HG03442 (cell line): Measurements from ENCODE around the gene CMBL.
A peak's percentile ranks its signal among the peaks of the same experiment; 100 is the strongest.
"Not testable (repeated sequence)": the region's sequence is repeated elsewhere in the genome, so short reads cannot be mapped to it uniquely, and the experiment has no call there.

Source experiments
- ATAC-seq: cut with Tn5 transposase; IDR thresholded peaks from one replicate; pipeline ENCODE4 v1.9.1; 2021; ENCODE audit warnings: mild to moderate bottlenecking, moderate library complexity; ENCODE audit not compliant: unreplicated experiment

The CMBL gene

DNA sequence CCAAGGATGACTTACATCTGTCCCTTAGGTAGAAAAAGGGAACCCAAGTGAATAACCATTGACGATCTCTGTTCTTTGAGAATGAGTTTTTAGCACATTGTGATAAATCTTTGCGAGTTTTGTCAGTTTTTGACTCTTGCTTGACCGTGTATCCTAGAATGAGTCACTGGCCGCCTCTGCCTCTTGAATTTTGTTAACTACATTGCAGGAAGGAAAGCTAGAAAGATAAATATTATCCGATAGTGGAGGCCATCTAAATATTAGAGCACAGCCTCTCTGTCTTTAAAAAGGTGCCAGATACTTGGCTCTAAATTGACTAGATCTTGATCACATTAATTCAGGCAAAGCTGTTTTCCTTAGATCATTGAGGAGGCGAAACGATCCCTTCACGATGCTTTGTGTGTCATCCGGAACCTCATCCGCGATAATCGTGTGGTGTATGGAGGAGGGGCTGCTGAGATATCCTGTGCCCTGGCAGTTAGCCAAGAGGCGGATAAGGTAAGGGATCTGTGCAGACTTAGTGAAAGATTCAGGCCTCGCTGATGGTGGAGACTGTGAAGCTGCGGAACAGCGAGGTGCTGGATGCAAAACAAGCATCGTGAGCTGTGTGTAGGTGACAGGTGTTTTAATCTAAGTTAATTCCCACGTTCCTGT, 45.5 kb downstream of the CMBL start:
- ATAC-seq, result no peak

DNA sequence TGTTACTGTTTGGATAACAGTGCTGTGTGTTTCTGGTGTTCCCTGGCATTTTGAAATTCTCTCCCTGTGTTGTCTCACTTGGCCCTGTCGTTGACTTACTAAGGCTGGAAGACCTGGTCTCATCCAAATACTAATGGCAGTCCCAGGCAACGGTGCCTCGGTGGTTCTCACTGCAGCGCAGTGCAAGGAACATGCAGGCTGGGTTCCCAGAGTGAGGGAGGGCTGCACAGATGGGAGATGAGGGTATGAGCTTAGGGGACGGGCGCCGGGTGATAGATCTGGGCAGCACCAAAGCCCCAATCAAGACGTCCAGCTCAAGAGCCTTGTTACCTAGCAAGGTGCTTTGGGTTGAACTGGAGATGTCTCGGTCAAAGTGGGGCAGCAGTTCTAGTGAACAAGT, 46.6 kb downstream of the CMBL start:
- no peak for ATAC-seq

DNA sequence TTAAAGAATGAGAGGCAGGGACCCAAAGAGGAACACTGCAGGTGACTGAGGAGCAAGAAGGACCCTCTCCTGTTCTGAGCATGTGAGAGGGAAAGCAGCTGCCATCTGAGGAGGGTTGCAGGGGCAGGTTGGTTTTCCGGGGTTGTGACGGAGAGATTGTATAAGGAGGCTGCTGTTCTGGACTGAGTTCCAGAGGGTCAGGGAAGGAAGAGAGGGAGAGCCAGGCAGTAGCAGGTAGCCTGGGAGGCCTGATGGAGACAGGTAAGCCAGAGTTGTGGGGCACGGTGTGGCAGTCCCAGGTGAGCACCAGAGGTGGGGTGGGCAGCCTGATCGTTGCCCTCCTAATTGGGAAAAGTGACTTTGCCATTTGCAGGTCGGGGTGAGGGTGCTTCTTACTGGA, 47.8 kb downstream of the CMBL start:
- ATAC-seq, result no peak

DNA sequence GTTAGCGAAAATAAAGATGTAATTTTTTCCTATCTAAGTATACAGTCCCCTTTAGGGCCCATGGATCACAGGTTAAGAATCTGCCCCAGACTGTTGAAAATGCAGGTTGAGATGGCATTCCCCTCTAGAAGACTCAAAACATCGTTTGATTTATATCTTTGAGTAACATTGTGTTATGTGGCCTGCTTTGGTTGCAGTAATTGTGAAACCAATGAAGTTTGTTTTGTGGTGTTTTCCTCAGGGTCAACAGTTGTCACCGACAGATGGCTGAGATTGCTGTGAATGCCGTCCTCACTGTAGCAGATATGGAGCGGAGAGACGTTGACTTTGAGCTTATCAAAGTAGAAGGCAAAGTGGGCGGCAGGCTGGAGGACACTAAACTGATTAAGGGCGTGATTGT, 49.8 kb downstream of the CMBL start:
- no peak for ATAC-seq

DNA sequence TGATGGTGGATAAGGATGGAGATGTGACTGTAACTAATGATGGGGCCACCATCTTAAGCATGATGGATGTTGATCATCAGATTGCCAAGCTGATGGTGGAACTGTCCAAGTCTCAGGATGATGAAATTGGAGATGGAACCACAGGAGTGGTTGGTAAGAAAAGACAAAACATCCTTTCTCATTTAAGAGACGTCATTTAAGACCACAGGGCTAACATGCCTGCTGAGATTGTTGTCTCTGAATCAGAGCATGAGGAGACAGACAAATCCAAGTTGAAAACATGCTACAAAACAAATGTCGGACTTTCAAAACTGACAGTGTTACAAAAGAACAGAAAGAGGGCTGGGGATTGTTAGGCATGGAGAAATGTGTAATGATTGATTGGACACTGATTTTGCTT, 53.0 kb downstream of the CMBL start:
- ATAC-seq, result no peak

DNA sequence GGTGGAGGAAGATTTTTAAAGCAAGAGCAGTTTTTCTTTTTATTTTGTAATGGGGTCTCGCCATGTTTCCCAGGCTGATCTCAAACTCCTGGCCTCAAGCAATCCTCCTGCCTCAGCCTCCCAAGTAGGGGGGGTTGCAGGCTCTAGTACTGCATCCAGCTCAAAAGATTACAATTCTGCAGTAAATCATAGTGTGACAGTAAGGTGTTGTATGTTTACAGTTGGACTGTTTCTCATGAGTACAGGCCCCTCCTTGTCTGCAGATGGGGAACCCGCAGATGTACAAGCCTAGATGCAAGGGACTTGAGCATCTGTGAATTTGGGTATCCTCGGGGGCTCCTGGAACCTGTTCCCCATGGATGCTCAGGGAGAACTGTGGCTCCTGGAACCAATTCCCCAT, 54.3 kb downstream of the CMBL start:
- ATAC-seq, result no peak

DNA sequence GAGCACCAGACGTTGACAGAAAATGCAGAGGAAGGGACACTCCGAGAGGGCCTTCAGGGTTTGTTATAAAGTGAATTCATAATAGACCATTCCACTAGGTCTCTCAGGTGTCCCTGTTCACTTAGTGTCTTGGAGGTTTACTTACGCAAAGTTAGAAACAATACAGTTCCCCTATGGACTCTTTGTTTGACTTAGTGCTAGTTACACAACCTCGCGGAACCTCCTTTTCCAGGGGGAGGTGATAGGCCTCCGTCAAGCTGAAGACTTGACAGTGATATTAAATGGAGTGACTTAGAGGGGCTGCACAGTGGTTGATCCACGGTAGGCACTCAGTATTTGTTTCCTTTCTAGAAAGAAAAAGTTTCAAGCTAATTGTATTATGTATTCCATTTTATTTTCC, 56.3 kb downstream of the CMBL start:
- no peak for ATAC-seq

DNA sequence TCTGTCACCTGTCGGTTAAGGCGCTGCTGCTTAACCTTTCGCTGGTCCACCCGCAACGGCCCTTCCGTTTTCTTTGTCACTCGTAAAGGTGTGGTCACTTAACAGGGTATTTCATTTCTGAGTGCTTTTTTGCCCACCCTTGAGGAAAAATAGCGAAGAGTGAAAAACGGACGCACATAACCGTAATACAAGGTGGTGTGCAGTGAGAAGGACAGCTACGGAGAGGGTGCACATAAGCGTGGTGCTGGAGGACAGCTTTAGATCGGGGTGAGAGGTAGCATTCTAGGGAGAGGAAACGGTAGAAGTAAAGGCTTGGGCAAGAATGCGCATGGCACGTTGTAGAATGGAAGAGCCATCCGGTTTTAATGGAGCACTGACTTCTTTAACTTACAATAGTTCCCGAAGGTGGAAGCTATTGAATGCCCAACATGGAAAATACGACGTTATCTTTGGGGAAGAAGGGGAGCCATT, 56.9 kb downstream of the CMBL start:
- ATAC-seq, result no peak

DNA sequence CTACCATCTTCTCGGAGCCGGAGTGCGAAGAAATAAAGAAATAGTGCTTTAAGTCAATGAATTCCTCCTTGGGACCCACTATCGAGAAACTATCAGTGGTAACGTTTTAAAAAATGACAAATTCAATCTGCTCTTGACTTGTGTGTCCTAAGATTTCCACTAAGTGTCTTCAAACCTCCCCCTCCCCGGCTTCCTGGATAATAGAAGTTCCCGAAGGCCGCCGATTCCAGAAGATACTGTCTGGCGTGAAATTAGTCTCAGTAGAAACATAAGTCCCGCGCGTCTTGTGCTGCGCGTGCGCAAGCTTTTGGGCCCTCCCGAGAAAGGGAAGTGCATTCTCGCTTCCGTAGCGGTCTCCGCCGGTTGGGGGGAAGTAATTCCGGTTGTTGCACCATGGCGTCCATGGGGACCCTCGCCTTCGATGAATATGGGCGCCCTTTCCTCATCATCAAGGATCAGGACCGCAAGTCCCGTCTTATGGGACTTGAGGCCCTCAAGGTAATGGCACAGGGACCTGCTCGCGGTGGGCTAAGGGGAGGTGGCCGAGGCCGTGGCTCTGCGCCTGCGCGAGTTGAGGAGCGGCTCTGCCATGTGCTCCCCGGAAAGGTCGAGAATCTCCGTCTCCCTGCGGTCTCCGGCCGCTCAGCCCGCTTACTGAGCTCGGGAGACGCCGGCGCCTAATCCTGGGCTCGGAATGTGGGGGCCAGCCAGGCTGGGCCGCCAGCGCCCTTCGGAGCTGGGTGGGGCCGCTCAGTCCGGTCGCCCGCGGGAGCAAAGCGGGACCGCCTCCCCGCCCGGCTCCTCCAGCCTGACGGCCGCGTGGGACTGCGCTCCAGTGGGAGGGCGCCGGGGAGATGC, 57.5 kb downstream of the CMBL start, which contains the start of gene CCT5:
Gene CCT5 (plus strand): TSS at position 333 of the 858 bp plus-strand sequence. CDS start 61 bp downstream, at position 394.
- peak; percentile 77 for ATAC-seq

DNA sequence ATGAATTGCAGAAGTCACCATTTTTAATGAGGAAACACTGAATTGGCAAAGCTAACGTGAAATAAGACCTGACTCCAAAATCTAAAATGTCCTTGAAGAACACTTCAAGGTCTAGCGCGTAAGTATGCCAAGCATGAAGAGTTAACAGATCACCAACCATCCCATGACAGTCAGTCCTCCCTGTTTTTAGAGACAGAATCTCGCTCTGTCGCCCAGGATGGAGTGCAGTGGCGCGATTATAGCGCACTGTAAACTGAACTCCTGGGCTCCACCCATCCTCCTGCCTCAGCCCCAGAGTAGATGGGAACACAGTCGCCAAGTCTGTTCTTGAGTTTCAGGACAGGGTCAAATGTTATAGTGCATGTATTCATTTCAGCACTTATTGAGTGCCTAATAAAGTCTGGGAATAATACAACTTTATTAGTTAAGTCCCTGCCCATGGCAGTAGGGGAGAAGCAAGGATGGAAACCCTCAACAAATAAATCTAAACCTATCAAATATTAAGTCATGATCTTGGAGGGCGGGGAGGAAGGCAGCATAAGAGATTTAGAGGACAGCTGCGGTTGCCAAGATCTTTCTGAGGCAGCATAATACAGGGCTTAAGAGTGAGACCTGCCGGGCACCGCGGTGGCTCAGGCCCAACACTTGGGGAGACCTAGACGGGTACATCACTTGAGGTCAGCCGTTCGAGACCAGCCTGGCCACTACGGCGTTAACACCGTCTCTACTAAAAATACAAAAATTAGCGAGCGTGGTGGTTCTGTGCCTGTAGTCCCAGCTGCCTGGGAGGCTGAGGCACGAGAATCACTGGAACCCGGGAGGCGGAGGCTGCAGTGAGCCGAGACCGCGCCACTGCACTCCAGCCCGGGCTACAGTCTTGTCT, 59.1 kb downstream of the CMBL start:
- ATAC-seq, result peak; percentile 1

DNA sequence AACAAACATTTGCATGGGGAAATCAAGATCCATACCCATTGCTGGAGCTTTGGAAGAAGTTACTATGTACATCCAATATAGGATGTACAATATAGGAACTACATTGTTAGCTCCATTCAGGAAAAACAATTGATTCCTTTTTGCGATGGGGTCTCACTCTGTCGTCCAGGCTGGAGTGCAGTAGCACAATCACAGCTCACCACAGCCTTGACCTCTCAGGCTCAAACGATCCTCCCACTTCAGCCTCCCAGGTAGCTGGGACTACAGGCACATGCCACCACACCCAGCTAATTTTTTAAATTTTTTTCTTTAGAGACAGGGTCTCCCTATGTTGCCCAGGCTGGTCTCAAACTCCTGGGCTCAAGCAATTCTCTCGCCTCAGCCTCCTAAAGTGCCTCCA, 60.5 kb downstream of the CMBL start:
- not testable (repeated sequence) for ATAC-seq

DNA sequence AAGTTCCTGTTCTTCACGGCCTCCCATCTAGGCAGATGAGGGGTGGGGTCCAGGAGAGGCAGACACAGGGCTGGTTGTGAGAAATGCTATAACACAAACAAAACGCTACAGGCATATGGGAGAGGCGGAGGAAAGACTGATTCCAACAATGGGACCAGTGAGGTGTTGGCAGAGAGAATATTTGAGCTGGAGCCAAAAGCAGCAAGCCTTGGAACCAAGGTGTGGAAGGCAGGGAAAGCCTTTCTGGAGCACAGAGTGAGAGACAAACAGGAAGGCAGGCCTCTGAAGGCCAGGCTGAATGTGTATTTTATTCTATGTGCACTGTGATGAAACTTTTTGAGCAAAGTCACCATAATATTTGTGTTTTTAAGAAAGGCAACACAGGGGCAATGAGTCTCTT, 60.9 kb downstream of the CMBL start:
- ATAC-seq, result no peak

DNA sequence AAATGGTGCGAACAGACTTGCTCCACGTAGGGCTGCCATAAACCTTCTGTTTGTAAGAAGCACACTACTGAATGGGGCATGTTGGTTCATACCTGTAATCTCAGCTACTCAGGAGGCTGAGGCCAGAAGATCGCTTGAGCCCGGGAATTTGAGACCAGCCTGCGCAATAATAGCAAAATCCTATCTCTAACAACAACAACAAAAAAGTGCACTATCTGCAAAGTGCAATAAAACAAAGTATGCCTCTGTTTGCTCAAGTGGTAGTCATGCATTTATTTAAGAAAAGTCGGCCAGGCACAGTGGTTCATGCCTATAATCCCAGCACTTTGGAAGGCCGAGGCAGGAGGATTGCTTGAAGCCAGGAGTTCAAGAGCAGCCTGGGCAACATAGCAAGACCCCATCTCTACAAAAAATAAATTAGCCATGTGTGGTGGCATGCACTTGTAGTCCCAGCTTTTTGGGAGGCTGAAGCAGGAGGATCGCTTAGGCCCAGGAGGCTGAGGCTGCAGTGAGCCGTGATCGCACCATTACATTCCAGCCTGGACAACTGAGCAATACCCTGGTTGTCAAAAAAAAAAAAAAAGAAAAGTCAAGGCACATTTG, 63.3 kb downstream of the CMBL start:
- no peak for ATAC-seq

DNA sequence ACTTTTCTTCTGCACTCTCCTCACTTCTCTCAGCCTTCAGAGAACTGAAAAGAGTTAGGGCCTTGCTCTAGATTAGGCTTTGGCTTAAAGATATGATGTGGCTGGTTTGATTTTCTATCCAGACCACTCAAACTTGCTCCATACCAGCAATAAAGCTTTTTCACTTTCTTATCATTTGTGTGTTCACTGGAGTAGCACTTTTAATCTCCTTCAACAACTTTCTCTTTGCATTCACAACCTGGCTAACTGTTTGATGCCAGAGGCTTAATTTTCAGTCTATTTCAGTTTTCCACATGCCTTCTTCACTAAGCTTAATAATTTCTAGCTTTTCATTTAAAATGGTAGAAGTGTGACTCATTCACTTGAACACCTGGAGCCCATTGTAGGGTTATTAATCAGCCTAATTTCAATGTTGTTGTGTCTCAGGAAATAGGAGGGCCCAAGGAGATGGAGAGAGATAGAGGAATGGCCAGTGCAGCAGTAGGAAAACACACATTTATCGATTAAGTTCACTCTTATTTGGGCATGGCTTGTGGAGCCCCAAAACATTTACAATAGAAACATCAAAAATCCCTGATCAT, 64.0 kb downstream of the CMBL start:
- no peak for ATAC-seq

DNA sequence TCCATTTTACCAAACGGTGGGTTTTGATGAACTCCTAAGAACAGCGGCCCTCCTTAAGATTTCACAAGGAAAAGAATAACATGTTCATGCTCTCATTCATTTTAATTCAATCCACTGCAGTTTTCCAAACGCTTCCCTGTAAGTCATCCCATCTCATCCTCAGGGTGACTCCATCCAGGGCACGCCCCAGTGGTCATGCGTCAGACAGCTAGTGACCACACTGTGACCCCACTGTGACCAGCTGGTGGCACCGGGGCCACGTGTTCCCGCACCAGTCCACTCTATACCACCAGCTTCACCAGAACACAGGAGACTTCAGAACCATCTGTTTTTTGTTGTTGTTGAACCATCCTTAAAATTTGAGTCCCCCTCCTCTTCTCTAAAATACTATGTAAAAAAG, 72.4 kb downstream of the CMBL start:
- no peak for ATAC-seq

DNA sequence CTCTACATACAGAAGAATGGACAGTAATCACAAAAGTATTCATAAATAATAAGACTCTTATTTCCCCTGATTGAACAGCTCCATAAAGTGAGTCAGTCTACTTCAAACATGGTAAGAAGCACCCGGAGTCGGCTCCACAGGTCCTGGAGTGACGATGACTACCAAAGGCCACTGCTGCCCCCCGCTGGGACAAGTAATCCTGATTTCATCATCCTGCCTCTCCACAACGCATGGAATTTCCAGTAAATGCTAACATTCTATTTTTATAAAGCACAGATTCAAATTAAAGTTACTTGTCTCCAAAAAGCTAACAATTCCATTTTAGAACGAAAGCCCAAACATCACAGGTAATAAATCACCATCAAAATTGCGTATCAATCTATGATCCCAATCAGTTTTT, 74.2 kb downstream of the CMBL start:
- ATAC-seq, result no peak

DNA sequence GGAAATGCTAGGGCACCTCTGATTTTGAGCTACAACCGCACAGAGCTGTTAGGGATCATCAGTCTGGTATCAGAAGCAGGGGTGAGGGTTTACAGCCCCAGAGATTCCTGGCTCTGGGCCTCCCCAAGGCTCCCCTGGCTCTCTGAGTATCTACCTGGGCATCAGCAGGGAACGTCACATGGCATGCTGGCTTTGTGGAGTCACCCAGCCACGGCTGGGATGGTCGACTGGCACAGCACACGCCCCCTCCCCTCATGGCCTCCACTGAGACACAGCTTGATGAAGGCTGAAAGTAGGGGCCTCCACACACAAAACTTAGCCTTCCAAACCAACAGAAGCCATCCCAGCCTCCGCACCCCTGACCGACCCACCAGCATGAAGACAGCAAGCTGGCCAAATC, 74.7 kb downstream of the CMBL start:
- no peak for ATAC-seq

DNA sequence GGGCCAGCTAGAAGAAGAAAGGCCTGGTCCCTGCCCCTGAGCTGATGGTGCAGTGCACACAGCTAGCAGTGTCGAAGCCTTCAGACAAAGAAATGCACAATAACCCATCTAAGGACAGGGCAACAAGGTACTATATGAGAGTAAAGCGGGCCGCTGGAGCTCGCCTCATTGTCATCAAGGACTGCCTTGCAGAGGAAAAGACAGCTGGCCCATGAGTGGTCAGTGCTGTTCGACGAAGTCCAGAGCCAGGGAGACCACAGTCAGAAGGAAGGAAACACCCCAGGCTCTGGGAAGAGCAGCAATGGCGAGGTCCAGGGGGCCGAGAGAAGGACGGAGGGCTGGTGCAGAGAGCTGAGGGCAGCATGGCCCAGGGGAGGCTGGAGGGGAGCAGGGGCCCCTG, 75.3 kb downstream of the CMBL start:
- ATAC-seq, result no peak

DNA sequence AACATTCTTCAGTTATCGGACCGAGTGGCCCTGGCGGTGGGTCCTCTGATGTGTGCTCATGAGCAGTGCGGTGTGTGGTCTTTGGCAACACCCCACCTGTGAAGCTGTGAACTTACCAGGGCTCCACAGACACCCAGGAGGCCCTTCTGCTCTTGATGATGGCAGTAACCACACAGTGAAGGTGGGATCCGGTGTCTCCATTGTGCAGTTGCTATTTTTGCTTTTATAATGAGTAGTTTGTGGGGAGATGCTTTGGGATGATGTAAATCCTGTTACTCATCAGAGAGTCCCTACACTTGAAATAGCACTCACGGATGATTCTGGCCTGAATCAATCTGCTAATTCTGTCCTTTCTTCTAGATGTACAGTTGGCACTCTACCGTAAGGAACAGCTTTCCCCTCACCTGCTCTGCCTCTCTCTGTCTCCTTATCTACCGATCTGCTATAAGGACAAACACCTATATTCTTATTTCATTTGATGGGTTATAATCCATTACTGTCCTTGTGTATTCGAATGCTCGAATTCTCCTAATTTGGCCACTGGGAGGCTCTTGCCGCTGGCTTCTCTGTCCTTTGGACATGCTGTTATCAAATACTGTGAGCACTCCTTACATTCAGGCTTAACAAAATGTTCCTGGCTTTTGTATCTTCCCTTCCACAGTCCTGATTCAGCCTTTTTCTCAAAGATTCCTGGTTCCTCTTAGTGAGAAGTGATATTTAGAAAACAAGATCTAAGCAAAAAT, 78.2 kb downstream of the CMBL start:
- ATAC-seq, result no peak

DNA sequence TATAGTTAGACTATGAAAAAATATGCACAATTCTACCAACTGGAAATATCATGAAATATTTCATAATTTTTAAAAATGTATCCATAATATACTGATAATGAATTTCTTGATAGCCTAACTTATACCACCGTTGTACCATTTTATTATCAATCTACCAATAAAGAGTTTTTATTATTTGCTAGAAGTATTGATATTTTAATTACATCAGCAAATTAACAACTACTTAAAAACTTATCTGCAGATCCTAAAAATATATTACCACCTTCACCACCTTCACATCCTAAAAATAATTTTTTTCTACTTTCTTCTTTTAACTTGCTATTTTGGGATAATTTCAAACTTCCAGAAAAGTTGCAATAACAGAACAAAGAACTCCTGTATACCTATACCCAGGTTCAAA, 79.4 kb downstream of the CMBL start:
- ATAC-seq, result no peak
